Inflammatory macrophage (primary cell): Measurements from ENCODE around the gene PPM1J.

Experiments
- DNase-seq, 2 donors: peaks; one replicate each; pipeline ENCODE4 v3.0.0-alpha.2; 2020 to 2022

The PPM1J gene

GRCh38 chr1:112704934-112705627, 10.1 kb downstream of the PPM1J start:
- peak; percentile 57 to 87 for DNase-seq

GRCh38 chr1:112704391-112704933, 10.7 kb downstream of the PPM1J start:
- DNase-seq, result no peak

GRCh38 chr1:112703706-112704105, 11.4 kb downstream of the PPM1J start:
- no peak for DNase-seq

GRCh38 chr1:112702420-112703261, 12.5 kb downstream of the PPM1J start:
- DNase-seq, result no peak

- no peak for DNase-seq
Measured at GRCh38 chr1:112702067-112702395, 13.1 kb downstream of the PPM1J start.

- no peak for DNase-seq
Measured at GRCh38 chr1:112701227-112702066, 13.7 kb downstream of the PPM1J start.

- DNase-seq, result peak; percentile 88 to 91
Measured at GRCh38 chr1:112700290-112701226, 14.6 kb downstream of the PPM1J start.

- no peak for DNase-seq
Measured at GRCh38 chr1:112699425-112700144, 15.5 kb downstream of the PPM1J start.

GRCh38 chr1:112698366-112699310, 16.5 kb downstream of the PPM1J start:
- no peak for DNase-seq

- no peak for DNase-seq
Measured at GRCh38 chr1:112697781-112698201, 17.3 kb downstream of the PPM1J start.

GRCh38 chr1:112696578-112697314, 18.4 kb downstream of the PPM1J start:
- DNase-seq, result no peak

GRCh38 chr1:112695276-112695675, 19.9 kb downstream of the PPM1J start:
- no peak for DNase-seq

GRCh38 chr1:112694363-112694929, 20.7 kb downstream of the PPM1J start:
- DNase-seq, result no peak

- no peak for DNase-seq
Measured at GRCh38 chr1:112693821-112694220, 21.3 kb downstream of the PPM1J start.

- no peak for DNase-seq
Measured at GRCh38 chr1:112692681-112693080, 22.5 kb downstream of the PPM1J start.

- DNase-seq, result no peak
Measured at GRCh38 chr1:112689842-112690237, 25.3 kb downstream of the PPM1J start.

GRCh38 chr1:112689196-112689841, 25.8 kb downstream of the PPM1J start:
- DNase-seq, result no peak

GRCh38 chr1:112688781-112689193, 26.3 kb downstream of the PPM1J start:
- no peak for DNase-seq
